ENCODE data around the gene CLEC3A.
"Not testable (repeated sequence)": the region's sequence is repeated elsewhere in the genome, so short reads cannot be mapped to it uniquely, and the experiment has no call there.

CLEC3A gene

GRCh38 chr16:78034530-78034929 lies 12.2 kb downstream of the CLEC3A start:
- DNase-seq, result no peak

DNA sequence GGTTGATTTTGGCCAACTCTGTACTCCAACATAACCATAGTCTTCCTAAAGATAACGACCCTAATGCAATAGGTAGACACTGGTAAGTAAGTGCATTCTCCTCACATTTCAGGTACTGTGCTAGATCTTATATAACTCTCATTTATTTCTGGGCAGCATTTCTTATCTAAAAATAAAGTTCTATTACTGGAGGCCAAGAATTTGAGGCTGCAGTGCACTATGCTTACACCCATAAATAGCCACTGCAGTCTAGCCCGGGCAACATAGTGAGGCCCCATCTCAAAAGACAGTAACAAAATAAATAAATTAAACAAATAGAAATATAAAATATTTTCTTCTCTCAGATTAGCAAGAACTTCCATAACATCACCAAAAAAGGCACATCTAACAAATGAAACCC lies 12.7 kb downstream of the CLEC3A start:
- no peak for DNase-seq

- no peak for DNase-seq
Measured at GRCh38 chr16:78040396-78040795, 18.0 kb downstream of the CLEC3A start.

- DNase-seq, result peak; percentile 9
Measured at GRCh38 chr16:78045865-78046581, 23.7 kb downstream of the CLEC3A start.

DNA sequence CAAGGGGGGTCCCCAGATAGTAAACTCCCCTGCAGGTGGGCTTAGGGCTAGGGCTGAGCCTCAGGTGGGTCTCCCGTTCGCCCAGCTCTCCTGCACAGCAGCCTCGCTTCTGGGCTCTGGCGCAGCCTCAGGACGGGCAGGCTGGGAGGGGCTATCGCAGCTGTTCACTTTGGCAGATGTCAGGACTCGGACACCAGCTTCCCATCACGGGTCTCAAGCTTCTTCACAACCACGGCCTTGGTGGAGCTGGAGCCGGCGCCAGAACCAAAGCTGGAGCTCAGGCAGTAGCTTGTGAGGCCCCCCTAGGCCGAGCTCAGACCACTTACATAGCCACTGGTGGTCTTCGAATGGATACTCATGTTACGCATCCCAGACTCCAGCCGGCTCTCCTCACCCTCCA lies 26.0 kb downstream of the CLEC3A start:
- DNase-seq, result no peak

DNA sequence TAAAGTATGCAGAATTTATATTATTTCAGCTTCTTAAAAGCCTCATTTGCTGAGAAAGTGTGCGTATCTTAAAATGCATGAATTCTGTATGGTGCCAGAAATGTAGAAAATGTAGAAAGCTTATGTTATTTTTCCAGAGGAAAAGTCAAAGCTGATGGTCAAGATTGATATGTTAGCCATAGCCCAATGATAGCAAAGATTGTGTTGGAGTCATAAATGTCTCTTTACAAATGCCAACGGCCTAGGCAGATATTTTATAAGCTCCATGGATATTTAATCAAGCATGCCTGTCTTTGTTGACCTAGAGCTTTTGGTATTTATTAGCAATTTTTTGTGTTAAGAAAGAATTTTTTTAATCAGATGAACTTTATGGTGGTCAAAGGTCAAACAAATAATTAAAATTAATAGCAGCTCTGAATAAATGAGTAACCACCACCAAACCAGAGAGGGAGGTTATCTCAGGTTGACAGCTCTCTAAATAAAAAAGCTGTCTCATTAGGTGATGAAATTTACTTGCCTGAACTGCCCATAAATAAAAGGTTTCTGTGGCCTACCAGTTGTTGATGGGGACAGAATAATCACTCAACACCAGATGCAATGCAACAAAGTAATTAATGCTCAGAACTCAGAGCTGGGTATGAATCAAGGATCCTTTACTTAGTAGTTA lies 28.5 kb downstream of the CLEC3A start:
- DNase-seq, result no peak

- DNase-seq, result no peak
Measured at GRCh38 chr16:78057803-78058564, 35.6 kb downstream of the CLEC3A start.

GRCh38 chr16:78059806-78060205 lies 37.5 kb downstream of the CLEC3A start:
- not testable (repeated sequence) for DNase-seq

DNA sequence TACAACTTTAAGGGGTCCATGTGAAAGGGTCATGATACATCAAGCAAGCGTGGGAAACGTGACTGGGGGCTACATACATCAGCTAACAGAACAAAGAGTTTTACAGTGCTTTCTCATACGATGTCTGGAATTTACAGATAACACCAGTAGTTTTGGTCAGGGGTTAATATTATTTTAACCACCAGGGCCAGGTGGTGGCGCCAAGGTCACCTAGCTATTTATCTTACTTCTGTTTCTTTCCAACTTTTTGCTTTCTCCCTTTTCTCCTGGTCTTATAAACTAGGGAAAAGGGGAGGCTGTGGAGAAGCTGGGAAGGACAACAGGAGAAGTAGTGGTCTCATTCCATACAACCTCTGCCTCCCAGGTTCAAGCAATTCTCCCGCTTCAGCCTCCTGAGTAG lies 37.9 kb downstream of the CLEC3A start:
- no peak for DNase-seq

- DNase-seq, result no peak
Measured at GRCh38 chr16:78060809-78061208, 38.5 kb downstream of the CLEC3A start.

DNA sequence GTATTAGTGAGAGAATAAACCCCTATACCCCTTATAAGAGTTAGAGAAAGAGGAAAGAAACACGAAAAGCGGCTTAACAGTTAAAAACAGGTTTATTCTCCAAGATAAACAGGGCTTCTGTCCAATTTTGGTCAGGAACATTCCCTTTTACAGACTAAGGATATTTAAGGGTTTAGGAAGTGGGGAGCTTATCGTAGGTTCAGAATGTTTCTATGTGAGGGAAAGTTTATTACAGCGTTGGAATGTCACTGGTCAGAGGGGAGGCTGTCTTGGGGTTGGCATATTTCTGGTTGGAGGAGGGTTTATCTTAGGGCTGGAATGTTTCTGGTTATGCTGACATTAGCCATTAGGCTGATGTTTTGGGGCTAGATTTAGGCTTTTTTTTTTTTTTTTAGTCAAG lies 43.0 kb downstream of the CLEC3A start:
- no peak for DNase-seq

- no peak for DNase-seq
Measured at GRCh38 chr16:78069913-78070312, 47.6 kb downstream of the CLEC3A start.

- DNase-seq, result no peak
Measured at GRCh38 chr16:78072275-78072674, 49.9 kb downstream of the CLEC3A start.

DNA sequence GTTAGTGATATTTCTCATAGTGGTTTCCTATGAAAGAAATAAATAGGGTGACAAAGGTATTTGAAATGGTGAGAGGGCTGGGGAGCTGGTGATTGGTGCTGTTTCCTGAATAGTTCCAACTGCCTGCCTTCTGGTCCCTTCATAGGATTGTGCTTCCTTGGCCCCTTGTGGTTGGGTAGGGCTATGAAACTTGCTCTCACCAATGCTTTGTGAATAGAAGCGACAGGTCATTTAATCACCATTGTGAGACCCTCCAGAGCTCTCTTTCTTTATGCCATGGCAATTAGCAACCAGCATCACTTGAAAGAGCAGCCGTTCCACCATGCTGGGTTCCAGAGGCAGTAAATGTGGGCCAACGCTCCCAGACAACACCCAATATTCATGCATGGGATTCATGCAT lies 53.5 kb downstream of the CLEC3A start:
- no peak for DNase-seq

- DNase-seq, result no peak
Measured at GRCh38 chr16:78081341-78081740, 59.0 kb downstream of the CLEC3A start.

Measured in inflammatory macrophage treated with lipopolysaccharide for 4 hours (primary cell).